CD4-positive, alpha-beta T cell (primary cell): Measurements from ENCODE around the gene CRISP2. TPM values are rescaled to one million over a fixed set of nuclear protein-coding genes. Genes with fewer than 3 reads are reported as not detected.

Experiments
- ATAC-seq: fragments of 200-7000 bp; cut with Tn5 transposase; one replicate; pipeline ENCODE4 v1.10.0; 2022; ENCODE audit warnings: mild to moderate bottlenecking; ENCODE audit not compliant: poor library complexity
- CTCF ChIA-PET: fragments of 350-600 bp; sonication (Branson Sonifier 250); formaldehyde crosslinking; loops from one replicate; lab custom pipeline; 2021; ENCODE audit warnings: antibody characterized with exemption, inconsistent platforms; lab: Charles Lee
- POLR2A ChIA-PET: fragments of 350-600 bp; sonication (Branson Sonifier 250); formaldehyde crosslinking; loops from one replicate; lab custom pipeline; 2021; ENCODE audit warnings: antibody characterized with exemption, inconsistent platforms; lab: Charles Lee
- DNase-seq, 14 experiments: peaks; one replicate each; pipeline ENCODE4 v3.0.0-alpha.2; 2013 to 2020; ENCODE audit warnings: mixed read lengths in 2 of 14
- H3K27ac ChIP-seq, 2 donors: one replicate each; pipeline versions ENCODE4 v1.5.1 to v1.7.0; 2013; ENCODE audit warnings: low read length in 2 of 2, low read depth in 1 of 2, mild to moderate bottlenecking in 1 of 2
- H3K27me3 ChIP-seq, 2 experiments: 1 replicate in 1 of 2; 2 replicates in 1 of 2; pipeline versions ENCODE4 v1.6.1 to v1.7.0; 2013; ENCODE audit warnings: low read length in 2 of 2, control low read depth in 1 of 2, mild to moderate bottlenecking in 1 of 2, moderate library complexity in 1 of 2; ENCODE audit not compliant: insufficient read depth in 2 of 2, control insufficient read depth in 1 of 2
- H3K36me3 ChIP-seq: one replicate; pipeline ENCODE4 v1.6.1; 2013; ENCODE audit warnings: low read length, control low read depth; ENCODE audit not compliant: insufficient read depth
- H3K4me1 ChIP-seq: one replicate; pipeline ENCODE4 v1.6.1; 2013; ENCODE audit warnings: low read length, control low read depth; ENCODE audit not compliant: insufficient read depth
- H3K4me3 ChIP-seq: one replicate; pipeline ENCODE4 v1.5.1; 2013; ENCODE audit warnings: mild to moderate bottlenecking, low read length, moderate library complexity
- H3K9me3 ChIP-seq, 2 experiments: 1 replicate in 1 of 2; 2 replicates in 1 of 2; pipeline versions ENCODE4 v1.6.1 to v1.7.0; 2013; ENCODE audit warnings: low read length in 2 of 2, mild to moderate bottlenecking in 2 of 2, control low read depth in 1 of 2, moderate library complexity in 1 of 2; ENCODE audit not compliant: control insufficient read depth in 1 of 2, insufficient read depth in 1 of 2
- H3K27ac Mint-ChIP-seq: one replicate; pipeline ENCODE4 v1.8.0; 2020; ENCODE audit warnings: mixed read lengths
- H3K27me3 Mint-ChIP-seq: one replicate; pipeline ENCODE4 v1.8.0; 2021; ENCODE audit warnings: mixed read lengths
- H3K36me3 Mint-ChIP-seq: one replicate; pipeline ENCODE4 v1.8.0; 2021; ENCODE audit warnings: low read depth, mixed read lengths
- H3K4me1 Mint-ChIP-seq: one replicate; pipeline ENCODE4 v1.8.0; 2021; ENCODE audit warnings: low read depth, mixed read lengths
- H3K4me3 Mint-ChIP-seq: one replicate; pipeline ENCODE4 v1.8.0; 2020; ENCODE audit warnings: mild to moderate bottlenecking, mixed read lengths
- H3K9me3 Mint-ChIP-seq: one replicate; pipeline ENCODE4 v1.8.0; 2020; ENCODE audit warnings: mixed read lengths
- CTCF ChIP-seq: fragments of 200-600 bp; IDR thresholded peaks from one replicate; pipeline ENCODE4 v1.8.0; 2022; ENCODE audit warnings: antibody characterized with exemption, mild to moderate bottlenecking
- intact Hi-C, 2 experiments: fragments of 100-400 bp; cut with DNase I in 1 of 2; cut with micrococcal nuclease in 1 of 2; formaldehyde crosslinking; loops; one replicate each; pipeline versions ENCODE4 v1.15.1 to v1.9.0; 2023 to 2025; cut with DNase I, micrococcal nuclease
- total RNA-seq, 174 experiments: library from RNA in 2 of 174; stranded (reverse) in 2 of 174; gene quantifications; one replicate each; pipeline ENCODE4 v1.2.3 and lab custom pipeline; 2021 to 2026

Gene CRISP2
- total RNA-seq, 2 experiments from 2014 or later: not detected

GRCh38 chr6:49646942-49647341 lies 66.4 kb downstream of the CRISP2 start:
- H3K27ac ChIP-seq: no peak overlapping the region
- Mint-ChIP-seq H3K4me3 (no peak overlapping the region), H3K27me3 (no peaks in the 10 kb centered on the region), H3K9me3 (peaks cover 2% of the 10 kb centered on the region), H3K27ac (no peak overlapping the region), H3K36me3 (no peaks in the 10 kb centered on the region), H3K4me1 (no peaks in the 10 kb centered on the region)
- H3K4me3 ChIP-seq: no peak overlapping the region
- no peaks in the 10 kb centered on the region for H3K36me3 ChIP-seq
- POLR2A ChIA-PET: no interaction called here
- H3K27me3 ChIP-seq: no peaks in the 10 kb centered on the region
- intact Hi-C loops: no loop called here
- CTCF ChIA-PET: no interaction called here
- no peak for DNase-seq
- H3K4me1 ChIP-seq: no peaks in the 10 kb centered on the region
- no peak for TF ChIP-seq CTCF
- no peak for ATAC-seq
- H3K9me3 ChIP-seq: peaks cover 0 to 4% of the 10 kb centered on the region in 2 experiments

GRCh38 chr6:49646130-49646824 lies 67.1 kb downstream of the CRISP2 start:
- Histone ChIP-seq H3K4me3 (no peak overlapping the region), H3K27me3 (no peaks in the 10 kb centered on the region), H3K36me3 (no peaks in the 10 kb centered on the region), H3K4me1 (no peaks in the 10 kb centered on the region), H3K27ac (no peak overlapping the region), H3K9me3 (peaks cover 0 to 7% of the 10 kb centered on the region in 2 experiments)
- no peak for ATAC-seq
- TF ChIP-seq CTCF: no peak
- intact Hi-C loops: no loop called here
- H3K27ac Mint-ChIP-seq: no peak overlapping the region
- ChIA-PET CTCF (no interaction called here), POLR2A (interaction anchor here (0.6 kb wide), 1 partner anchor 333 kb away, joined by 3 read pairs; no protein-coding TSS in a partner anchor)
- H3K27me3 Mint-ChIP-seq: no peaks in the 10 kb centered on the region
- no peak overlapping the region for H3K4me3 Mint-ChIP-seq
- H3K36me3 Mint-ChIP-seq: no peaks in the 10 kb centered on the region
- no peaks in the 10 kb centered on the region for H3K4me1 Mint-ChIP-seq
- no peak for DNase-seq
- H3K9me3 Mint-ChIP-seq: peaks cover 2% of the 10 kb centered on the region

GRCh38 chr6:49645139-49645538 lies 68.2 kb downstream of the CRISP2 start:
- ChIA-PET CTCF (no interaction called here), POLR2A (no interaction called here)
- ATAC-seq (no peak), DNase-seq (no peak)
- no peaks in the 10 kb centered on the region for H3K27me3 Mint-ChIP-seq
- TF ChIP-seq CTCF: no peak
- intact Hi-C loops: no loop called here
- Histone ChIP-seq H3K36me3 (no peaks in the 10 kb centered on the region), H3K27me3 (no peaks in the 10 kb centered on the region), H3K27ac (no peak overlapping the region), H3K9me3 (peaks cover 0 to 7% of the 10 kb centered on the region in 2 experiments), H3K4me3 (no peak overlapping the region), H3K4me1 (no peaks in the 10 kb centered on the region)
- H3K27ac Mint-ChIP-seq: no peak overlapping the region
- H3K36me3 Mint-ChIP-seq: no peaks in the 10 kb centered on the region
- H3K9me3 Mint-ChIP-seq: peaks cover 2% of the 10 kb centered on the region
- no peak overlapping the region for H3K4me3 Mint-ChIP-seq
- H3K4me1 Mint-ChIP-seq: no peaks in the 10 kb centered on the region

Other genes with a start within 250 kb of the CRISP2 start
- gene GLYATL3, start 213.6 kb downstream of the CRISP2 start, total RNA-seq: not detected
- gene C6orf141, start 162.9 kb downstream of the CRISP2 start, total RNA-seq: not detected
- not detected for gene RHAG, start 76.7 kb downstream of the CRISP2 start, total RNA-seq
- not detected for gene CRISP3, start 30.8 kb upstream of the CRISP2 start, total RNA-seq
- not detected for gene PGK2, start 73.7 kb upstream of the CRISP2 start, total RNA-seq
- gene CRISP1, start 153.0 kb upstream of the CRISP2 start, total RNA-seq: not detected